ENCODE measurements around the gene MAP2K5. TPM values are rescaled to one million over a fixed set of nuclear protein-coding genes. Genes with fewer than 3 reads are reported as not detected.

MAP2K5 gene
- total RNA-seq, 4 donors from 2014 or later, result 7.2 to 14.2 (median 9.3) TPM

DNA sequence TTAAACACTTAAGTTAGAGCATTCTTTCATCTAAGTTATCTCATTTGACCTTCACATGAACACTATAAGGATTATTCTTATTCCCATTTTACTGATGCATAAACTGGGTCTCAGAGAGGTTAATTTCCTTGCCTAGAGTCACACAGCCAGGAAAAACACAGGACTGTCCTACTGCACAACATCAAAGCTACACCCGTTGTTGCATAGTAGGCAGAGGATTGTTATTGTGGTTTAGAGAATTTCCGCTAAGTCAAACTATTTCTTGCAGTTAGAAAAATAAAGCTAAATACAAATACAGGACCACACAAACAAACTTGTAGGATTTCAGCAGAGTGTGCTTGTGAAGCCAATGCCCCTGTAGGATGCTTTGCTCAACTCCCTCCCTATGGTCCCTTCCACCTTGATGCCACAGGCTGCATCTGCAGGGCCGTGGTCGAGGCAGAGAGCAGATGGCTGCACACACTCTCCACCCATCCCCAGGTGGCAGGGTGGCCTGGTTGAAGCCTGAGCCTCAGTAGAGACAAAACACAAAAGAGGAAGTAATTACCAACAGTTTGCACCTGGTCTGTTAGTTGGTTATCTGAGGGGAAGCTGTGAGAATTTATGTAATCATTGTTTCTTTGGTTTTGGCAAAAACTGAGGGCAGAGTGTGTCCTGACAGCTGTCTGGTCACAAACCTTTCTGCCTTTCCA lies 241.7 kb downstream of the MAP2K5 start:
- ATAC-seq (ENCODE audit: low FRiP score), result no peak
- no peak for DNase-seq (ENCODE audit: low spot score)
- TF ChIP-seq, protein P1, sequence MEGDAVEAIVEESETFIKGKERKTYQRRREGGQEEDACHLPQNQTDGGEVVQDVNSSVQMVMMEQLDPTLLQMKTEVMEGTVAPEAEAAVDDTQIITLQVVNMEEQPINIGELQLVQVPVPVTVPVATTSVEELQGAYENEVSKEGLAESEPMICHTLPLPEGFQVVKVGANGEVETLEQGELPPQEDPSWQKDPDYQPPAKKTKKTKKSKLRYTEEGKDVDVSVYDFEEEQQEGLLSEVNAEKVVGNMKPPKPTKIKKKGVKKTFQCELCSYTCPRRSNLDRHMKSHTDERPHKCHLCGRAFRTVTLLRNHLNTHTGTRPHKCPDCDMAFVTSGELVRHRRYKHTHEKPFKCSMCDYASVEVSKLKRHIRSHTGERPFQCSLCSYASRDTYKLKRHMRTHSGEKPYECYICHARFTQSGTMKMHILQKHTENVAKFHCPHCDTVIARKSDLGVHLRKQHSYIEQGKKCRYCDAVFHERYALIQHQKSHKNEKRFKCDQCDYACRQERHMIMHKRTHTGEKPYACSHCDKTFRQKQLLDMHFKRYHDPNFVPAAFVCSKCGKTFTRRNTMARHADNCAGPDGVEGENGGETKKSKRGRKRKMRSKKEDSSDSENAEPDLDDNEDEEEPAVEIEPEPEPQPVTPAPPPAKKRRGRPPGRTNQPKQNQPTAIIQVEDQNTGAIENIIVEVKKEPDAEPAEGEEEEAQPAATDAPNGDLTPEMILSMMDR (IDR thresholded peaks at IDR 0.05), result no peak

GRCh38 chr15:67784856-67785430 lies 242.4 kb downstream of the MAP2K5 start:
- DNase-seq (ENCODE audit: low spot score) (no peak), ATAC-seq (ENCODE audit: low FRiP score) (no peak)
- TF ChIP-seq, protein P1 (IDR thresholded peaks at IDR 0.05), result no peak

DNA sequence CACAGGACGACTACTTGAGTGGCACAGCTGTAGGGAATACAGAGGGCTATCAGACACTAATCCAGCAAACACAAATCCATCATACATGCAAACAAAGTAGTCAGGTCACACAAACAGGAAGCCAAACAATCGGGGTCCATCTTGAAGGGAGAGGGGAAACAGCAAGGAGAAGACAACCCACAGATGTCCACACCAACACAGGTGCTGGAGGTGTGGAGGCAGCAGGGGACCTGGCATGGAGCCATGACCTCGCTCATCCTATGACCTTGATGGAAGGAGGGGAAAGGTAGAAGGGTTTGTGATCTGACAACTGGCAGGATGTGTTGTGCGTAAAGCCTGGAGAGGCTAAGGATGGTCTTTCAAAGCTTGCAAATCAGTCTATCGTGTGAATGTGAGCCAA lies 242.9 kb downstream of the MAP2K5 start:
- no peak for DNase-seq (ENCODE audit: low spot score)
- no peak for ATAC-seq (ENCODE audit: low FRiP score)
- TF ChIP-seq, protein P1 (IDR thresholded peaks at IDR 0.05), result no peak

DNA sequence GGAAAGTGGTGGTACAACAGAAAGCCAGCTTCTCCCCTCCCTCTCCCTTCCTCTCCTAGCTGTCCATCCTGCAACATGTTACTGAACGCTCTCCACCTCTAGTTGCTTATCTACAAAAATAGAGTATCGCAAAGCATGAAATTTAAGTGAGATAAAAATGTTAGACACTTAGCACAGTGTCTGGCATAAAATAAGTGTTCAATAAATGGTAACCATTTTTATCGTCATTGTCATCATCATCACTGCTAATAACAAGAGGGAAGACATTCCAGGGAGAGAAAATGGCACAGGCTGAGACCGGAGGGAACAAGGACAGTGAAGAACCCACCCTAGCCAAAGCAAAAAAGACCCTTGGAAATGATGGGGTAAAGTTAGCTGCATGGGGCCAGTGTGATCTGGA lies 244.1 kb downstream of the MAP2K5 start:
- TF ChIP-seq, protein P1 (IDR thresholded peaks at IDR 0.05), result no peak
- ATAC-seq (ENCODE audit: low FRiP score), result no peak
- DNase-seq (ENCODE audit: low spot score), result no peak

DNA sequence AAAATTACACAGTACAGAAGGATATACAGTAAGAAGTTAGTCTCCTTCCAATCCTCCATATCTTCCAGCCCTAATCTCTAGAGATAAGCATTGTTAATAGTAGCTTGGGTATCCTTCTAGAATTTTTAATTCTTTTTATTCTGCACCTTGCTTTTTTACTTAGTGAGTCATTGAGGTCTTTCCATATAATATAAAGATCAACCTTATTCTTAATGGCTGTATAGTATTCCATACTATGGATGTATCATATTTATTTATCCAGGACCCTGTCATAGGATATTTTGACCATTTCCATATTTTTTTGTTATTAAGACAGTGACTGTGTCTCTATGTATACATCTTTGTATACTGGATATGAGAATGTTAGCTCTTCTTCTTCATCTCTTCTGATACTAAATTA lies 246.5 kb downstream of the MAP2K5 start:
- DNase-seq (ENCODE audit: low spot score) (no peak), ATAC-seq (ENCODE audit: low FRiP score) (no peak)
- TF ChIP-seq, protein P1 (IDR thresholded peaks at IDR 0.05), result no peak

DNA sequence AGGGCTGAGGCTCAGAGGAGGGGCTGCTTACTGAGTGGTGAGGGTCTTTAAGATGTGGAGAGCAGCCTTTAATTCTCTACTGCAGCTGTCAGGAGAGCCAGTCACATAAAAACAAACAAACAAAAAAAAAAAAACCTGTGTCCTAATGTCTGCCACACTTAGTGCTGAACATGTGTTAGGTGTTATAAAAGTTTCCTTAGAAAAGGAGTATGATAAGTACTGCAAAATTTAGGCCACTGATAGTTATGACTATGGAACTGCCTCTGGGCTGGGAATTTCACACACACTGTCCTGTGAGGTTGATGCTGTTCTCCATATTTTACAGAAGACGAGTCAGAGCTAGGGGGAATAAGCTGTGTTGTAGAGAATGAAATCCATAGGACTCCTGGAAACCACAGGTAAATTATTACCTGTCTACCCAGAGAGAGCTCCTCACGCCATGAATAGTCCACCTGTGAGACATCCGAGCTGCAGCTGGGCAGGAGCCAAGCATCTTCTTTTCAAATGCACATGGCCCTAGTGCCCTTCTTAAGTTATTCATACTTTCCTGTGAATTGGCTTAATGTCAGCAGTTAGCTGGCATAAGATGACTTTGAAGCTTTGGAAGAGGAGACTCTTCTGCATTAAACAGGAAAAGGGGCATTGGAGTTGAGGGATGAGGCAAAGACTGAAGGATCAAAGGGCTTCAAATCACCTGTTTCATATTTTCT lies 248.3 kb downstream of the MAP2K5 start:
- ATAC-seq (ENCODE audit: low FRiP score) (no peak), DNase-seq (ENCODE audit: low spot score) (no peak)
- TF ChIP-seq, protein P1 (IDR thresholded peaks at IDR 0.05), result no peak

All from omental fat pad (tissue), 4 donors.